Hematopoietic multipotent progenitor cell (in vitro differentiated cells): ENCODE results near the gene IFT80. TPM values are rescaled to one million over a fixed set of nuclear protein-coding genes. Genes with fewer than 3 reads are reported as not detected.

Experiments used
- DNase-seq, 3 donors: peaks; one replicate each; pipeline ENCODE4 v3.0.0-alpha.2; 2011 to 2015; ENCODE audit warnings: low read depth in 2 of 3, low spot score in 2 of 3
- total RNA-seq: library from RNA; depleted of rRNA; stranded (reverse); fragments of >200 nt; gene quantifications from one replicate; pipeline ENCODE4 v1.2.3, GENCODE V29; 2012

IFT80 gene
- 11.3 TPM for total RNA-seq

DNA sequence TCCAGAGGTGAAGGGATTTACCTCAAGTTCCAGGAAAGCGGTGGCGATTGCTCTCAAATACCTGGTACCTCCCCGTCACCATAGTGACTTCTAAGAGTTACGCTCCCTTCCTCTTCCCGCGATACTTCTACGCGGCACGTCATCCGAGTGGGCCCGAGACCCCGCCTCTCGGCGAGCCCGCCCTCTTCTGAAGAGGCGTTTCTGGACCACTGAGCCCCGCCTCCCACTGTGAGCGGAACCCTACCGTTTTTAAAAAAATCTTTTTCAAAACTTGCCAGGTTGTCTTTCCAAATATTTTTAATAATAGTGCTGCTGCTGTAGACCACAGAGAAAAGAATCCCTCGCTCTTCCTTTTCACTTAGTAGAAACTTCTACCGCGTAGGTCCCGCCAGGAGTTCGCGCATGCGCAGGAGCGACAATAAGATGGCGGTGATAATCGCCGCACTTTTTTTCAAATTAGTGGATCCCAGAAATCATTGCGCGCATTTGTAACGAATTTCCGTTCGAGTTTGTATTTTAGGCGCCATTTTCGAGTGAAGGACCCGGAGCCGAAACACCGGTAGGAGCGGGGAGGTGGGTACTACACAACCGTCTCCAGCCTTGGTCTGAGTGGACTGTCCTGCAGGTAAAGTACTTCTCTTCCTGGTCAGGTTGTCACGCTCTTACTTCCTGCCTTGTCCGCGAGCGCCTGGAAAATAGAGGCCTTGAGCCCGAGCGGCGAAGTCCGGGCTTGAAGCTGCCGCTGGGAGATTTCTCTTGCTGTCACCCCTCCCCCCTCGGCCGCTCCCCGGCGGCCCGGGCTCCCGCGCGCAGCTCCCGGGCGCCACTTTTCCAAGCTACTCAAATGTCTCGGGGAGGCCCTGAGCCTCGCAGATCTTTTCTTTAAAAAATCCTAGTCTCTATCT lies at the start of gene IFT80, which contains the start of gene SMC4:
IFT80 (minus strand) TSS at position 101 of the 905 bp plus-strand sequence. CDS start 14,625 bp downstream, outside the sequence.
SMC4 (plus strand) TSS at position 526 of the 905 bp plus-strand sequence. CDS start 1,177 bp downstream, outside the sequence.
- peak; percentile 88 to 97 (median 95) for DNase-seq

DNA sequence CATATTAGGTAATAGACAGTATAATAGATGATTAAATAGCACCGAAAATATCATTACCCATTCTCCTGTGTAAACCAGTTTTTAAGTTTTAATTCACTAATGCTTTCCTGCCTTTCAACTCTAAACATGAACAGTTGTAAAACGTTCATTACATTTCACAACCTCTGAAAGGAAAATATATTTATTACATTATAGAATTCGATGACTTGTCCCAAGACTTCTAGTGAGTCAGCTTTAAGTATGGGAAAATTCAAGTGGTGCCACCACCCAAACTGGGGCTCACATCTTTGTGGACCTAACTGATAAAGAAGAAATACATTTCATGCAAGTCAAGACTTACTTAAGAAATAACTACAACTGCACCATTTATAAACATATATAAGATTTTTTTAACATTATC lies 48.5 kb upstream of the IFT80 start:
- no peak for DNase-seq

DNA sequence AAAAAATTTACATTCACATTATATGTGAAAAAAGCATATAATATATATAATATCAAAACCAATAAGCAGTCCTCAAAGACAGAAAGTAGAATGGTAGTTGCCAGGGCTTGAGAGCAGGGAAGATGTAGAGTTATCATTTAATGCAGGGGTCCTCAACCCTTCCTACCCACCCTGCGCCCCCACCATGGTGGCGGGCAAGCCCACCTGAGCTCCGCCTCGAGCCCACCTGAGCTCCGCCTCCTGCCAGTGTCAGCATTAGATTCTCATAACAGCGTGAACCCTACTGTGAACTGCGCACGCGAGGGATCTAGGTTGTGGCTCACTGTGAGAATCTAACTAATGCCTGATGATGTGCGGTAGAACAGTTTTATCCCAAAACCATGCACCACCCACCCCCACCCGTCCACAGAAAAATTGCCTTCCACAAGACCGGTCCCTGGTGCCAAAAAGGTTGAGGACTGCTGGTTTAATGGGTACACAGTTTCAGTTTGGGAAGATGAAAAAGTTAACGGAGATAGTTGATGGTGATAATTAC lies 47.6 kb upstream of the IFT80 start:
- DNase-seq: no peak

DNA sequence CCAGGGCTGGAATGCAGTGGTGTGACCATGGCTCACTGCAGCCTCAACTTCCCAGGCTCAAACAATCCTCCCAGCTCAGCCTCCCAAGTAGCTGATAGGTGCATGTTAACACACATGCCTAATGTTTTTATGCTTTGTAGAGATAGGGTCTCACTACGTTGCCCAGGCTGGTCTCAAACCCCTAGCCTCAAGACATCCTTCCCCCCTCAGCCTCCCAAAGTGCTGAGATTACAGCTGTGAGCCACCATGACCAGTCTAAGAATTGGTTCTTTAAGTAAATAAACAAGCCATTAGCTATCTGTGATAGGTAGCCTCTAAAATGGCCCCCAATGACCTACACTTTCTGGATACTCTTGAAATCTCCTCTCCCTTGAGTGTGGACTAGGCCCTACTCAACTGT lies 46.8 kb upstream of the IFT80 start:
- DNase-seq: no peak

DNA sequence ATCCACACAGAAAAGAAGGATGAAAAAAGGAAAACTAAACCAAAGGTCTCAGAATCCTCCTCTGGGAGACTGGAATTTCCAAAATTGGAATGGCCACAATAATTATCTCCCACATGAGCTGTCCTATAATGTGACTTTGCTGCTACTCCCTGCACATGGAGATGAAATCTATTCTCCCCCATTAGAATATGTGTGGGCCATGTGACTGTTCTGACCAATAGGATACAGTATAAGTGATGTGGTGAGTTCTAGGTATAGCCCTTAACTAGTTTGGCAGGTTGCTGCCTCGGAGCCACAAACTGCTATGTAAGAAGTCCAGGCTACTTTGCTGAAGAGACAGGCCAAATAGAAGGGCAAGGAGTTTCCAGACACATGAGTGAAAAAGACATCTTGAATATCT lies 45.4 kb upstream of the IFT80 start:
- no peak for DNase-seq

DNA sequence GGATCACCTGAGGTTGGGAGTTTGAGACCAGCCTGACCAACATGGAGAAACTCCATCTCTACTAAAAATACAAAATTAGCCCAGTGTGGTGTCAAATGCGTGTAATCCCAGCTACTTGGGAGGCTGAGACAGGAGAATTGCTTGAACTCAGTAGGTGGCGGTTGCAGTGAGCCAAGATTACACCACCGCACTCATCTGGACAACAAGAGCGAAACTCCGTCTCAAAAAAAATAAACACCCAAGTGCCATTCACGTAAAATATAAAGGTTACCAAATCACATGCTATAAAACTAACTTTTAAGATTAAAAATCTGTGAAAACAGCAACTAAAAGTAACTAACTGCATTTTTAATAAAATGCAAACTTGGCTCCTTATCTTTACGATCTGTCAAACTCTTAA lies 41.7 kb upstream of the IFT80 start:
- no peak for DNase-seq

DNA sequence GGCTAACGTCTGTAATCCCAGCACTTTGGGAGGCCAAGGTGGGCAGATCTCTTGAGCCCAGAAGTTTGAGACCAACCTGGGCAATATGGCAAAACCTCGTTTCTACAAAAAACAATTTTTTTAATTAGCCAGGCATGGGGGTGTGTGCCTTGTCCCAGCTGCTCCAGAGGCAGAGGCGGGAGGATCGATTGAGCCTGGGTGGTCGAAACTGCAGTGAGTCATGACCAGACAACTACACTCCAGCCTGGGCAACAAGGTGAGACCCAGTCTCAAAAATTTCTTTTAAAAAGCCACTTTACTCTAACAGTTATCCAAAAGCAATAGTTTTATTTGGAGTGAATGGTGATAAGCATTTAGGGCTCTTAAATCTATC lies 38.0 kb upstream of the IFT80 start:
- DNase-seq: no peak

DNA sequence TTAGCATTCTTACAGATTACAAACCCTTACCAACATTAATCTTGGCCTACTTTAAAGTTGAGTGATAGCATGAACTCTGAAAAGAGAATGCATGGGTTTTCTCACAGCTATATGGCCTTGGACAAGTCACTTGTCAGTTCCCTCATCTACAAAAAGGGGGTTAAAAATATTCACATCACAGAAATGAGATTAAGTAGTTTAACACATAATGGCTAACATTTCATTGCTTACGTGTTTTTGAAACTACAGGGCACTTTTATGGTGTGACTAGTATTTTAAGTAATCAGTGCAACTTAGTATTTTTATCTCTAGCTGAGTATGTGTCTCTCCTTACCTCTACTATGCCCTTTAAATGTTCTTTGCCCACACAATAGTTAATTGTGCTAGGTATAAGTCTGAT lies 36.7 kb upstream of the IFT80 start:
- no peak for DNase-seq

DNA sequence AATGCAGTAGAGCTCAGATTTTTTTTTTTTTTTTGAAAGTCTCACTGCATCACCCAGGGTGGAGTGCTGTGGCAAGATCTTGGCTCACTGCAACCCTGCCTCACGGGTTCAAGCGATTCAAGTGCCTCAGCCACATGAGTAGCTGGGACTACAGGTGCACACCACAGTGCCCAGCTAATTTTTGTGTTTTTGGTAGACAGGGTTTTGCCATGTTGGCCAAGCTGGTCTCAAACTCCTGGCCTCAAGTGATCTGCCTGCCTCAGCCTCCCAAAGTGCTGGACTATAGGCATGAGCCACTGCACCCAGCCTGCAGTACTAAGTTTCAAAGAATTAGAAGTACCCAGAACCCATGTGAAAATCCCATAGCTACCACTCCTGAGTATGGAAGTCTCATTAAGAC lies 36.1 kb upstream of the IFT80 start:
- DNase-seq: no peak

DNA sequence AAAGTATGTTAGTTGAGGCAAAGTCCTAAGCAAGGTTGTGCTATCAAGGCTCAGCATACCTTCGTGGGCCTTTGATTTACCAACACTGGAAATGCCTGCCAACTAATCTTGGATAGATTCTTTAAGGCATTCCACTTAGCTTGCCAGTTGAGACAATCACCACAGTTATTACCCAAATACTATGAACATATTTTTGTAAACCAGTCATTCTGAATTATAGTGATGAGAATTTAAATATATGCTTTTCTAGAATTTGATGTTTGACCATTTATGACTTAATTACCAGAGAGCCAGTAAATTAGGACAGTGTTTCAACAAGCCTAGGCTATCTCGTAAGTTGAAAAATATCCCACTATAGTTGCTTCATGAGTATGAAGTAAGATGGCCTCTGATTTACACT lies 35.0 kb upstream of the IFT80 start:
- no peak for DNase-seq

DNA sequence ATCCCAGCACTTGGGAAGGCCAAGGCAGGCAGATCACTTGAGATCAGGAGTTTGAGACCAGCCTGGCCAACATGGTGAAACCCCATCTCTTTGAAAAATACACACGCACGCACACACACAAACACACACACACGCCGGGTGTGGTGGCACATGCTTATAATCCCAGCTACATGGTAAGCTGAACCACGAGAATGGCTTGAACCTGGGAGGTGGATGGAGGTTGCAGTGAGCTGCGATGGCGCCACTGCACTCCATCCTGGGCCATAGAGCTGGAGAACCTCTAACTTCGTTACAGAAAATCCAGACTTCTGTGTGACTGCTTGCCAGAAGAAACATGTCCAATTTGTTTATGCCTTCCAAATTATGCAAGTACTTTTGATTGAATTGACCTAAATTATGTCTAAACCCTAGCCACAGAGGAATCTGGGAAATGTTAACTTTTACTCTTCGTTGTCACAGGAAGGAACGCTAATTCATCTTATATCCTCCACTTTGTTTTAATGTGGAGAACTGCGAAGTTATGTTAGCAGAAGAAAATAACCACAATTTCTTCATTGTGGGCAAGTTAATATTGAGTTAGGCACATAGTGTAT lies 28.9 kb upstream of the IFT80 start:
- DNase-seq: no peak

DNA sequence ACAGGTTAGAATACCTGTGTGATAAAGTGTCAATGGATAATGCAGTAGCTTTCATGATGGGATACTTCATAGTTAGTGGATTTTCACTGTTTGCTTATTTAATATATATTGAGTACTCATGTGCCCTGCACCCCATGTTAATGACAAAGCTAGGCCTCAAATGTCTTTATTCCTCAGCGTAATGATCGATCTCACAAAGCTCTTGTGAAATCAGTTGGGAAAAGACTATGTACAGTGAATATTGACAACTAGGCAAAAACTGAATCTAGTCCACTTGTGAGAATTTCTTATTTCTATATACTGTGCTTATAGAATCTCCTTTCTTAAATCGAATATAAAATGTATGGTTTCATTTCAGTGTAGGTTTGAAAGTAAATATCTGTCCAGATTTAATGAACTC lies 18.3 kb upstream of the IFT80 start:
- DNase-seq: no peak

DNA sequence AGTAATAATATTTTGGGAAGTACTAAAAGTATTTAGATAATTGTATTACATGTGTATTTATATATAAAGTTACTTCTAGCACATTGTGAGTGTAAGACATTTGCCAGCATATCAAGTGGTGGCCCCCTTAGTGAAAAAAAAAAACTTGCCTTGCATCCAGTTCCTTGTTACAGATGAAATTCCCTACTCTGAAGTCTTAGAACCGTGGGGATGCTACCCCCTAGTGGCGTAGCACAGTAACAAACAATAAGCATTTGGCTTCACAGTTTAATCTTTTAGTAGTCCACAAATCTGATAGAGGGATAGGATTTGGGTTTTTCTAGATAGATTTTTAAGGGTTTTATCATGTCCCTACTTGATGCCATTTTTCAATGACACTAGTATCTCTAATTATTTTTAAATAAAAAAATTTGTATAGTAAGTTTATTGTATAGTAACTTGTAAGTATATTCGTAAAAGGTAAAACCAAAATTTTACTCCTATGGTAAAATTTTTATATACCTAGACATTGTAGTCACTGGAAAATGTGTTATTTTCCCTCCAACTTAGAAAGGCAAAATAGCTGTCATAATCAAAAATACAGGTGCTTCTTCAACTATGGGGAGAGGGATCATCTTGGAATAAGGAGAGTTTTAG lies 14.7 kb upstream of the IFT80 start:
- DNase-seq: peak; percentile 46 to 87 (median 81)

DNA sequence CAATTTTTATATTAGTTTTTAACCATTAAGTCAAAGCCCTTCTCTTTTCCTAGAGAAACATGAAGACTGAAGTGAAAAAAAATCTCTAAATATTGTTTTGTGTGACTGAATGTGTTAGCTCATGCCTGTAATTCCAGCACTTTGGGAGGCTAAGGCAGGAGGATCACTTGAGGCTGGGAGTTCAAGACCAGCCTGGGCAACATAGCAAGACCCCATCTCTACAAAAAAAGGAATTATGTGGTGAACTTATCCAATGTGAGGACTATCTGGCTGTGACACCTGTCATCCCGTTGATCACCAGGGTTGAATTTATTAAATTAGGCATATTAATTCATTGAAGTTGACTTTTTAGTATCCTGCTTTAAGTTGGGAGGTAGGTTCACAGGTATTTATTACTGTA lies 13.5 kb upstream of the IFT80 start:
- DNase-seq: no peak

DNA sequence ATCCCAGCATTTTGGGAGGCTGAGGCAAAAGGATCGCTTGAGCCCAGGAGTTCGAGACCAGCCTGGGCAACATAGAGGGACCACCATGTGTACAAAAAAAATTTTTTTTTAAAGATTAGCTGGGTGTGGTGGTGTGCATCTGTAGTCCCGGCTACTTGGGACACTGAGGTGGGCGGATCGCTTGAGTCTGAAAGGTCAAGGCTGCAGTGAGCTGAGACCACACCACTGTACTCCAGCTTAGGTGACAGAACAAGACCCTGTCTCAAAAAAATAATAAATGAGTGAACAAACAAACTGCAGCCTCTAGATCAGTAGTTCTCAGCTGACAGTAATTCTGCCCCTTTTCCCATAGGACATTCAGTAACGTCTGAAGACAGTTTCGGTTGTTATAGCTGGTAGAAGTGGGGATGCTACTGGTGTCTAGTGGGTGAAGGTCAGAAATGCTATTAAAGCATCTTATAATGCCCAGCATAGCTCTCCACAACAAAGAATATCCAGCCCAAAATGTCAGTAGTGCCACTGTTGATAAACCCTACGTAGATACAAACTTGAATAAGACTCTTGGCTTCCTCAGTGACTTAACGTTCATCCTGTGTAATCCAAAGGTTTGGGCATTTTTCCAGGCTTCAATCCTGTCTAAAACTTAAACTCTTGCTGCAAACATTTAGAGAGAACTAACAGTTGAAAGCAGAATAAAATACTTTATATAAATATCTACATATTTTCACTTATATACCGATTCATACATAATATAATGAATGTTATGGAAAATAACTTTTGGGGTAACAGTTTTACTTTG lies 11.0 kb upstream of the IFT80 start:
- DNase-seq: no peak

DNA sequence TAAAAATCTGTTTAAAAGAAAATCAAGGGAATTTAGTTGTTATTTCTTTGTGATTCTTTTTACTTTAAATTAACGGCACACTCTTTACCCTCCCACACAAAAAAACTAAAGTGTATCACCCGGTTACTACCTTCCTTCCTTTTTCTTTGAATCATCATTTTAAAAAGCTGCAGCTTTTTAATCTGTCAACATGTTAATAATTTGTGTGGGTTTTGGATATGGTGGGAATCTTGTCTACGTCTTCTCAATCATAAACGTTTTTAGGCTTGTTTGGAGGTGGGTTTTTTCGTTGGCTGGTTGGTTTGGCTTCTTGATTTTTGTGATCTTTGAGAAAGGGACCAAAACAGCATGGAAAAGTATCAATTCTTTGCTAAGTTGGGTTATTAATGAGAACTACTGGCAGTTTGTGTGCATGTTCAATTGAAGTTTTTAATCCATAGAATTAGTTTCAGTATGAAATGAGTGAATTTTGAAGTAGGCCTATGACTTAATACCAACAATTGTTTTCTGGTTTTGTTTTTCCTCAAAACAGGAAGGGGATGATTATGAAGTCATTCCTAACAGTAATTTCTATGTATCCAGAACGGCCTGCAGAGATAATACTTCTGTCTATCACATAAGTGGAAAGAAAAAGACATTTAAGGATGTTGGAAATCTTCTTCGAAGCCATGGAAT lies 4.9 kb upstream of the IFT80 start:
- DNase-seq: no peak

DNA sequence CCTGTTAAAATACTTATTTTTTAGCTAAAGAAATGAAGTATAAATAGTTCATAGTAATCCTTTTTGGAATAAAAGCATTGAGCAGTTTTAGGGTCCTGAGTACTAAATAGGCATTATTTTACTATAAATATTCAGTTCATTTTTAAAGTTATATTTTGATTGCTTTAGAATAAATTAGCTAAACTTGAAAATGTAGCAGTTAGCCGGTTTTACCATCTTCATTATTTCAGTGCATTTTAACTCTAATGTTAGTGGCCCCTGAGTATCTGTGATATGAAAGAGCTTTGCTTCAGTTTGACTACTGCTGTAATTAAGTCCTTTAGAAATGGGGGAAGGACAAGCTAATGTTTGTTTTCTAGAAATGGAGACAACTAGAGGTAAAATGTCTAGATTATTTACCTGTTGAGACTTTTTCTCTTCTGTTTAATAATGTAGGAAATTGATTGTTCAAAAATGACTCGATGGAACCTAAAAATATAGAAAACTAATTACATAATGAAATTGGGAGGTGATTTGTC lies 4.1 kb upstream of the IFT80 start:
- no peak for DNase-seq

DNA sequence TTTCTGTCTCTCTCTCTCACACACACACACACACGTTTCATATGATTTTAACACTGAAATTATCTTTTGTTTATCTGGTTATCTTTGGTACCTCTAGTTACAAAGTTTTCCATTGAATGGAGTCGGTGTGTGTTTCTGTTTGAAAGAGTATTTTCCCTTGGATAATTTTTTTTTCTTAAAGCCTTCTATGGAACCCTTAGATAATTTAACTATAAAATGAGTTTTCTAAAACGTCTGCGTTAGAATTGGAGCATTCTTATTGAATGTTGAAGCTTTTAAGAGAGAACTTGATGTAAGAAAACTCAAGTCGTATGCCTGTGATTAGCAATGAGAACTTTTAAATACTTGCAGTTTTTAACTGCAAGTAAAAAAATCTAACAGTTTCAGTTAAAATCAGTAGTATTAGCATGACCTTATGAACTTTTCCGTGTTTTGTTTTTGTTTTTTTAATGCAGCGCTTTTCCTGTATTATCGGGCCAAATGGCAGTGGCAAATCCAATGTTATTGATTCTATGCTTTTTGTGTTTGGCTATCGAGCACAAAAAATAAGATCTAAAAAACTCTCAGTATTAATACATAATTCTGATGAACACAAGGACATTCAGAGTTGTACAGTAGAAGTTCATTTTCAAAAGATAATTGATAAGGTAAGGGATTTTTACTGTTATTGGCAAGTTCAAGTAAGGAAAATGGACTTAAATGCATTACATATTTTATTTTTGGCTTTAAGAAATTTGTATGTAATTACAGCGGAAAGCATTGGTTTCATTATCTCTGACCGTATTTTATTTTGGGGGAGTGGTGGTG lies 3.4 kb upstream of the IFT80 start:
- DNase-seq: no peak
